ENCODE results near the gene RPUSD3.

RPUSD3 gene

DNA sequence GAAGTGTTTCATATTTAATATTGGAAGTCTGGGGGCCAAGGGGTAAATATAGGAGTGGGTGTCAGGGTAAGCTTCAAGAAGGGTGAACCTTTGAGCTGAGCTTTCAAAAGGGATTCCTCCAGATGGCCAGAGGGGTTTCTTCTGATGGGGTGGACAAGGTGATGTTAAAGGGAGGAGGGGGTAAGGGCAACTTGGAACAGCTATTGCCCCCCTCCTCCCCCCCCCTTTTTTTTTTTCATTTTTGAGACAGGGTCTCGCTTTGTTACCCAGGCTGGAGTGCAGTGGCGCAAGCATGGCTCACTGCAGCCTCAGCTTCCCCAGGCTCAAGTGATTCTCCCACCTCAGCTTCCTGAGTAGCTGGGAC, 35.8 kb downstream of the RPUSD3 start:
- Histone ChIP-seq H3K27me3 (ENCODE audit: insufficient read depth, low read length) (no peaks in the 10 kb centered on the region), H4K8ac (ENCODE audit: low read depth, low read length) (no peak overlapping the region), H3K4me2 (ENCODE audit: low read length) (no peak overlapping the region), H3K23ac (ENCODE audit: low read length) (no peak overlapping the region), H3K14ac (ENCODE audit: low read length) (no peak overlapping the region), H2BK12ac (ENCODE audit: low read length) (no peak overlapping the region), H2BK5ac (ENCODE audit: low read depth, low read length, poor library complexity) (no peak overlapping the region), H2AK5ac (ENCODE audit: low read length) (no peak overlapping the region), H3K79me2 (ENCODE audit: control insufficient read depth, insufficient read depth, low read length, poor library complexity) (peaks cover 3% of the 10 kb centered on the region), H2AFZ (ENCODE audit: insufficient read depth, low read length, poor library complexity) (no peak overlapping the region), H3K79me1 (ENCODE audit: low read length) (peaks cover 9% of the 10 kb centered on the region), H3K36me3 (ENCODE audit: control insufficient read depth in 1 of 2, insufficient read depth in 2 of 2, low read length in 2 of 2) (peaks cover 36 to 45% of the 10 kb centered on the region in 2 experiments), H3K27ac (ENCODE audit: low read depth, low read length) (no peak overlapping the region), H3K4me3 (ENCODE audit: low read depth, low read length) (no peak overlapping the region), H3K9me3 (ENCODE audit: insufficient read depth, low read depth, low read length) (no peaks in the 10 kb centered on the region), H3K18ac (ENCODE audit: low read length) (no peak overlapping the region), H3K9ac (ENCODE audit: low read length) (no peak overlapping the region), H2BK120ac (ENCODE audit: insufficient read depth, low read length, poor library complexity) (no peak overlapping the region), H4K12ac (ENCODE audit: low read depth, low read length) (no peak overlapping the region), H4K91ac (ENCODE audit: low read depth, low read length) (no peak overlapping the region), H3K4ac (ENCODE audit: low read depth, low read length) (no peak overlapping the region), H3K4me1 (ENCODE audit: control insufficient read depth in 1 of 2, insufficient read depth in 2 of 2, low read length in 2 of 2) (peaks cover 0 to 3% of the 10 kb centered on the region in 2 experiments)
- no peak for DNase-seq
- no CpG with 5 or more reads among the region's 2 CpGs for WGBS (ENCODE audit: extremely low coverage, insufficient coverage, insufficient read length)

DNA sequence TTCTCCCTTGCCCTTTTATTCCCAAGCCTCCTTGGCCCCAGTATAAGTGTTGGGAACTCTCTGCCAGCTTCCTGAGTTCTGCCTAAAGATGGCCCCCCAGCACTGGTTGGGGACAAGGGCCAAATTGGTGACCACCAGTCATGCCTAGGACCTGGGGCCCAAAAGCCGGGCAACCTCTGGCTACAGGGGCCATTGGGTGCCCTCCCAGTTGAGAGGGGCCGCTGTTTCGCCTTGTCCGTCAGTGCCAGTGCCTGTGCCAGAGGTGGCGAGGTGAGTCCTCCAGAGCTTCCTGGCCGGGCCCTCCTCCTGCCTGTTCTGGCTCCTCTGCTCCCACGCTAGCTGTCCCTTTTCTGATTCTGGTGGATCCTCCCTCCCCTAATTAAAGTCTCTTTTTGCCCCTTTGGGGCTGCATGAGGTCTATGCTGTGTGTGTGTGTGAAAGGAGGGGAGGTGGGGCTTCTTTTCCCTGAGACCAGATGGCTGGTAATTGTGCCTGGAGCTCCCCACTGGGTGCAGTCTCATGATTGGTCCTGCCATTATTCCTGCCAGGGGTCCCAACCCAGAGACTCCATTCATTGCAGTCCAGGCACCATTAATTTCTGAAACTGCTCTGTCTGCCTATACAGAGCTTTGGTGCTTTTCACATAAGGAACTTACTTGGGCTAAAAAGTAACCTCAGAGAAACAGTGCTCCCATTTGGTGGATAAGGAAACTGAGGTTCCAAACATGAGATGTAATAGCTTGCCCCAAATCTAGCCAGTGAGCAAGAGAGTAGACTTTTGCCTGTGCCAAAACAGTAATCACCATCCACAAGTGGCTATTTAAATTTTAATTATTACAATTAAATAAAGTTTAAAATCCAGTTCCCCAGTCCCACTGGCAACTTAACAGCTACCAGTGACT, 36.9 kb downstream of the RPUSD3 start:
- DNase-seq = no peak
- H2AFZ ChIP-seq (ENCODE audit: insufficient read depth, low read length, poor library complexity) = no peak overlapping the region
- H3K27ac ChIP-seq (ENCODE audit: low read depth, low read length) = no peak overlapping the region
- no peak overlapping the region for H3K14ac ChIP-seq (ENCODE audit: low read length)
- H3K9ac ChIP-seq (ENCODE audit: low read length) = no peak overlapping the region
- H3K23ac ChIP-seq (ENCODE audit: low read length) = no peak overlapping the region
- H3K79me2 ChIP-seq (ENCODE audit: control insufficient read depth, insufficient read depth, low read length, poor library complexity) = peaks cover 3% of the 10 kb centered on the region
- no peak overlapping the region for H2AK5ac ChIP-seq (ENCODE audit: low read length)
- H3K27me3 ChIP-seq (ENCODE audit: insufficient read depth, low read length) = no peaks in the 10 kb centered on the region
- H4K8ac ChIP-seq (ENCODE audit: low read depth, low read length) = no peak overlapping the region
- peaks cover 39 to 47% of the 10 kb centered on the region in 2 experiments for H3K36me3 ChIP-seq (ENCODE audit: control insufficient read depth in 1 of 2, insufficient read depth in 2 of 2, low read length in 2 of 2)
- no peak overlapping the region for H3K4ac ChIP-seq (ENCODE audit: low read depth, low read length)
- H3K4me1 ChIP-seq (ENCODE audit: control insufficient read depth in 1 of 2, insufficient read depth in 2 of 2, low read length in 2 of 2) = peaks cover 0 to 3% of the 10 kb centered on the region in 2 experiments
- H3K79me1 ChIP-seq (ENCODE audit: low read length) = peaks cover 9% of the 10 kb centered on the region
- WGBS (ENCODE audit: extremely low coverage, insufficient coverage, insufficient read length) = no CpG with 5 or more reads among the region's 7 CpGs
- no peaks in the 10 kb centered on the region for H3K9me3 ChIP-seq (ENCODE audit: insufficient read depth, low read depth, low read length)
- no peak overlapping the region for H2BK5ac ChIP-seq (ENCODE audit: low read depth, low read length, poor library complexity)
- no peak overlapping the region for H2BK120ac ChIP-seq (ENCODE audit: insufficient read depth, low read length, poor library complexity)
- no peak overlapping the region for H3K4me2 ChIP-seq (ENCODE audit: low read length)
- no peak overlapping the region for H4K91ac ChIP-seq (ENCODE audit: low read depth, low read length)
- no peak overlapping the region for H3K18ac ChIP-seq (ENCODE audit: low read length)
- H4K12ac ChIP-seq (ENCODE audit: low read depth, low read length) = no peak overlapping the region
- H3K4me3 ChIP-seq (ENCODE audit: low read depth, low read length) = no peak overlapping the region
- H2BK12ac ChIP-seq (ENCODE audit: low read length) = no peak overlapping the region

DNA sequence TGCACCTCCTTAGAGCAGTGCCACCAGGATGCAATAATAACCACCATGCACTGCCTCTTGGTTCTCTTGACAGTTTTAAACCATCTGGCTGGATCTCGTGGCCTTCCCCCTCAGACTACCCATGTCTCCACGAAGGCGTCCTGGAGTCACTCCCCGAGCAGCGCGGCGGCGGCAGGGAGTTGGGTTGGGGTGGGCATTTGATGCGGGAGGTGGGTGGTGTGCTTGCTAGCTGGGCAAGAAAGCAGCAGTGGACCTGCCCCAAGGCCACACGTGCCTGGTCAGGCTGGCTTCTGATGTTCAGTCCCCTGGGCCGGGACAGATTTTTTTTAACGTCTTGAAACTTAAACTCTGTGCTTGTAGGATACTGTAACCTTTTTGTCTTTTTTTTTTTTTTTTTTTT, 37.7 kb downstream of the RPUSD3 start:
- Histone ChIP-seq H3K4ac (ENCODE audit: low read depth, low read length) (no peak overlapping the region), H2BK120ac (ENCODE audit: insufficient read depth, low read length, poor library complexity) (no peak overlapping the region), H4K8ac (ENCODE audit: low read depth, low read length) (no peak overlapping the region), H3K4me3 (ENCODE audit: low read depth, low read length) (no peak overlapping the region), H2BK5ac (ENCODE audit: low read depth, low read length, poor library complexity) (no peak overlapping the region), H3K23ac (ENCODE audit: low read length) (no peak overlapping the region), H3K27ac (ENCODE audit: low read depth, low read length) (no peak overlapping the region), H2AK5ac (ENCODE audit: low read length) (no peak overlapping the region), H3K14ac (ENCODE audit: low read length) (no peak overlapping the region), H2AFZ (ENCODE audit: insufficient read depth, low read length, poor library complexity) (no peak overlapping the region), H3K36me3 (ENCODE audit: control insufficient read depth in 1 of 2, insufficient read depth in 2 of 2, low read length in 2 of 2) (peaks cover 45 to 54% of the 10 kb centered on the region in 2 experiments), H3K9ac (ENCODE audit: low read length) (no peak overlapping the region), H4K91ac (ENCODE audit: low read depth, low read length) (no peak overlapping the region), H3K4me1 (ENCODE audit: control insufficient read depth in 1 of 2, insufficient read depth in 2 of 2, low read length in 2 of 2) (peaks cover 0 to 3% of the 10 kb centered on the region in 2 experiments), H4K12ac (ENCODE audit: low read depth, low read length) (no peak overlapping the region), H3K27me3 (ENCODE audit: insufficient read depth, low read length) (no peaks in the 10 kb centered on the region), H3K18ac (ENCODE audit: low read length) (no peak overlapping the region), H2BK12ac (ENCODE audit: low read length) (no peak overlapping the region), H3K79me1 (ENCODE audit: low read length) (peaks cover 9% of the 10 kb centered on the region), H3K9me3 (ENCODE audit: insufficient read depth, low read depth, low read length) (no peaks in the 10 kb centered on the region), H3K4me2 (ENCODE audit: low read length) (no peak overlapping the region), H3K79me2 (ENCODE audit: control insufficient read depth, insufficient read depth, low read length, poor library complexity) (peaks cover 3% of the 10 kb centered on the region)
- no CpG with 5 or more reads among the region's 12 CpGs for WGBS (ENCODE audit: extremely low coverage, insufficient coverage, insufficient read length)
- DNase-seq = no peak

DNA sequence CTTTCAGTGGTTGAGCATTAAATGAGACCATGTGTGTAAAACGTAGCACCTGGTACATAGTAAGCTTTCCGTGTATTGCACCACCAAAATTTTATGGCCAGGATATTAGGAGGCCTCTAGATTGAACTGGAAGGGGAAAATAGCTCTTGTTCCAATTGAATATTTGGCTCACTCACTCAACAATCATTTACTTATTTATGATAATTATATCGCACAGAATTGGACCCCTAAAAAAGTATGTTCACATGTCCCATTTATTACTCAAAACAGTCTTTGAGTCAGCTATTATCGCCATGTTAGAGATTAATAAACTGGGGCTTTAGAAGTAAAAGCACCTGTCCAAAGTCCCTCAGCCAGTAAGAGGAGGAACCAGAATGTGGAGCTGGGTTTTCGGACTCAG, 38.8 kb downstream of the RPUSD3 start:
- no peak overlapping the region for H3K18ac ChIP-seq (ENCODE audit: low read length)
- H4K8ac ChIP-seq (ENCODE audit: low read depth, low read length) = no peak overlapping the region
- H3K27me3 ChIP-seq (ENCODE audit: insufficient read depth, low read length) = no peaks in the 10 kb centered on the region
- no peak overlapping the region for H2BK12ac ChIP-seq (ENCODE audit: low read length)
- no peak overlapping the region for H2BK120ac ChIP-seq (ENCODE audit: insufficient read depth, low read length, poor library complexity)
- peaks cover 5% of the 10 kb centered on the region for H3K79me1 ChIP-seq (ENCODE audit: low read length)
- H3K14ac ChIP-seq (ENCODE audit: low read length) = no peak overlapping the region
- H4K91ac ChIP-seq (ENCODE audit: low read depth, low read length) = no peak overlapping the region
- H2AFZ ChIP-seq (ENCODE audit: insufficient read depth, low read length, poor library complexity) = no peak overlapping the region
- no CpG with 5 or more reads among the region's 5 CpGs for WGBS (ENCODE audit: extremely low coverage, insufficient coverage, insufficient read length)
- no peak for DNase-seq
- H3K4me1 ChIP-seq (ENCODE audit: control insufficient read depth in 1 of 2, insufficient read depth in 2 of 2, low read length in 2 of 2) = peaks cover 0 to 3% of the 10 kb centered on the region in 2 experiments
- no peak overlapping the region for H2BK5ac ChIP-seq (ENCODE audit: low read depth, low read length, poor library complexity)
- H3K79me2 ChIP-seq (ENCODE audit: control insufficient read depth, insufficient read depth, low read length, poor library complexity) = peaks cover 2% of the 10 kb centered on the region
- peaks cover 51 to 65% of the 10 kb centered on the region in 2 experiments for H3K36me3 ChIP-seq (ENCODE audit: control insufficient read depth in 1 of 2, insufficient read depth in 2 of 2, low read length in 2 of 2)
- no peak overlapping the region for H2AK5ac ChIP-seq (ENCODE audit: low read length)
- H3K4ac ChIP-seq (ENCODE audit: low read depth, low read length) = no peak overlapping the region
- no peak overlapping the region for H3K4me3 ChIP-seq (ENCODE audit: low read depth, low read length)
- no peak overlapping the region for H3K4me2 ChIP-seq (ENCODE audit: low read length)
- no peaks in the 10 kb centered on the region for H3K9me3 ChIP-seq (ENCODE audit: insufficient read depth, low read depth, low read length)
- H3K9ac ChIP-seq (ENCODE audit: low read length) = no peak overlapping the region
- no peak overlapping the region for H3K27ac ChIP-seq (ENCODE audit: low read depth, low read length)
- H4K12ac ChIP-seq (ENCODE audit: low read depth, low read length) = no peak overlapping the region
- no peak overlapping the region for H3K23ac ChIP-seq (ENCODE audit: low read length)
